DMS 273 treated with DMSO at 0.1 percent for 48 hours (cell line): Measurements from ENCODE around the gene RPS6KA5.
"Not testable (repeated sequence)": the region's sequence is repeated elsewhere in the genome, so short reads cannot be mapped to it uniquely, and the experiment has no call there.

ENCODE experiments used
- DNase-seq: peaks from one replicate; lab custom pipeline; 2025; lab: John Stamatoyannopoulos, UW

RPS6KA5 gene

DNA sequence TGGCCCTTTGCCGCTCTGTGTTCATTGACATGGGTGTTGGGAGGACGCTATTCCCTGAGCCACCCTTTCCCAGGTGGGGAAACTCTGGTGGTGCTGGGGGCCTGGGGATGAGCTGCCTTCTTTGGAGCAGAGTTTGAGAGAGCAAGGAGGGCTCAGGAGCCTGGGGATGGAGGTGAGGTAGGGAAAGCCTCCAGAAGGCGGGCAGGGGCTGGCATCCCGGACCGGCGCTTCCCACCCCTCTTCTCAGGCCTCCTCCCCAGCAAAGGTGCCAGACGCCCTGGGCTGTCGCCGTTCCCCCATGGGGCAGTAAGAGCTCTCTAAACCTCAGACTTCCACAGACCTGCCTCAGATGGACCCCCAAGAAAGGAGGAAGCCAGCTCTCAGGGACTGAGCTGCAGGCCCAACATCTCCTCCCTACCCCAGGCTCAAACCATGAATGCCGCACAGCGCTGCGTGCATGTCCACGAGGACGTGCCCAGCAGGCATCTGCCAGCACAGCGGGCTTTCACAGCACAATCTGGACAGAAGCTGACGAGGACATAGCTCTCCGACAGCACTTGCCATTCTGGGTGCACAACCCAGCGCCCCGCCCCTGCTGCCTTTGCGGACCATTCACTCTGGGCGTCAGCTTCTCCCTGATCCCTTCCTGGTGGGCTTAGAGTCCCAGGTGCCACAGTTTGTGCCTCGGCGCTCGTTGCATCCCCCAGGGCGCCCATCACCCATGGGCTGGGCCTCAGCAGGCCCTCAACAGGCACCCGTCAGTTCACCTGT, 229.3 kb downstream of the RPS6KA5 start:
- DNase-seq = no peak

DNA sequence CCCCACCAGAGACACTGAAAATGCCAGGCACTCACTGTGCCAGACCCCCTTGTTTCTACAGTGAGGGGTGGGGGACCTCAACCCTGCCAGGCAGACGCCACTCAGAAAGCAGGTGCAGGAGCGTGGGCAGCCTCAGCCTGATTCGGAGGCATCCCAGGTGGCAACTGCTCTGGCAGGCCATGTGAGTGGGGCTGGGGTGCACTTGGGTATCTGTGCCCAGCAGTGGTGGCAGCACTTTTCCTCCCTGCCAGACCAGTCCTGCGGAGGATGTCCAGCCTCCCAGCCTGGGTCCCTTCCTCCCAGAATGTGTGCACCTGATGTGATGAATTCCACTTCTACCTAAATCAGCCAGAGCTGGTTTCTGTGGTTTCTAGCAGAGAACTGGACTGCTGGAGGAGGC, 230.8 kb downstream of the RPS6KA5 start:
- DNase-seq = no peak

DNA sequence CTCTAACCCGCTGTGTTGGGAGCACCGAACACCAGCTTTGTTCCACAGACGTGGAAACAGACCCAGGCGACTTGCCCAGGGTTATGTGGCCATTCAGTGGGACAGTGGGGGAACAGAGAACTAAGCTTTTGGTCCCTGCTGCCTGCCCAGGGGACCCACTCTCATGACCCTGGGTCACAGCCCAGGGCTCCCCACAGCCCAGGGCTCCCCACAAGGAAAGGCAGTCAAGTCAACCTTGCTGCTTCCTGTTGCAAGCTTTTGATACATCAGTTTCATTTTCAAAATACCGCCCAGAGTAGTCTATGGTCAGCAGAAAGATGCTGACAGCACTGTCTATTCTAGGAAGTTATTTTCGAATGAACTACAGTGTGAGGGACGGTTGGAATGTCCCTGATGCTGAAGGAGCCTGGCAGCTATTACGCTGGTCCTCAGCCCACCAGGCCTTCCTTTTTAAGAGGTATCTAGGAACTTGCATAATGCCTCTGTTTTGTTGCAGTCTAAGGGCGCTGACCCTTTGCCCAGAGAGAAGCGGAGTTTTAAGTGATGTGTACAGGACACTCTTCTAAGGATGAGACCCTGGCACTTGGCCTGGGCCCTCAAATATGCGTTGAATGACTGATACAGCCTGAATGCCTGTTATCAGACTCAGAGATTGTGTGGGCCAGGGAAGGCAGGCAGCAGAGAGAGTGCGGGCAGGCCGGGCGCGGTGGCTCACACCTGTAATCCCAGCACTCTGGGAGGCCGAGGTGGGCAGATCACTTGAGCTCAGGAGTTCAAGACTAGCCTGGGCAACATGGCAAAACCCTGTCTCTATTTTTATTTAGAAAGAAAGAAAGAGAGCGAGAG, 231.6 kb downstream of the RPS6KA5 start:
- DNase-seq = no peak

DNA sequence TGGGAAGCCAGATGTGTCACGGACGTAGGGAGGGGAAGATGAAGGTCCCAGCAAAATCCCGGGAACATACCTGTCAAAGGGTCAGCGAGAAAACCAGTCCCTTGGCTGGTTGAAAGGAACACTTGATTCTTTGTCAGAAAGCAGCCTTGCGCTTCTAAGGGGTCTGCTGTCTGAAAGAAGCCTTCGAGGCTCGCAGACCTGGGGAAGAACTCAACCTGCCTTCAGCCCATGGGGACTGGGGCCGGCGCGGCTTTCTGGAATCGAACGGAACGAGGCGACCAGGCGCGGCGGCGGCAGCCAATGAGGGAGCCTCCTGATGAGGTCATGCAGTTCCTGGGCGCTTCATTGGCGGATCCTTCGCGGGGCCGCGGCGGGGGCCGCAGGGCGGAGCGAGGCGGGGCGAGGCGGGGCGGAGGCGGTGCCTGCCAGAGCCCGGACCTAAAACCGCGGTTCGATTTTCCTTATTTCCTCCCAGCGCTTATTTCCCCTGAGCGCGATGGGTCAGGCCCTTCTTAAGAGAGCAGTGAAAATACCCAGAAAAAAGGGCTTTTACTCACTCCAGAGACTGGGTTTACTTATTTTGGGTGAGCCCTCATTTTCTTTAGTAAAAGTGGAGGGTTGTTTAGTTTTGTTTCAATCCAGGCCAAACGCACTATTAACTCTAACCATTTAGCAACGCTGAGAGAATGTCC, 232.4 kb downstream of the RPS6KA5 start:
- peak; percentile 71 for DNase-seq

DNA sequence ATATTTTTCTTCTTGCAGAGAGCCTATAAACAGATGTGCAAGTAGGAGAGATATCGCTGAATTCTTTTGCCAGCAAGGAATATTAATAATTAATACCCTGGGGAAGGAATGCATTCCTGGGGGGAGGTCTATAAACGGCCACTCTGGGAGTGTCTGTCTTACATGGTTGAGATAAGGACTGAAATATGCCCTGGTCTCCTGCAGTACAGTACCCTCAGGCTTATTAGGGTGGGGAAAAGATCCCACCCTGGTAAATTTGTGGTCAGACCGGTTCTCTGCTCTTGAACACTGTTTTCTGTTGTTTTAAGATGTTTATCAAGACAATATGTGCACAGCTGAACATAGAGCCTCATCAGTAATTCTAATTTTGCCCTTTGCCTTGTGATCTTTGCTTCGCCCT, 236.9 kb downstream of the RPS6KA5 start:
- not testable (repeated sequence) for DNase-seq

DNA sequence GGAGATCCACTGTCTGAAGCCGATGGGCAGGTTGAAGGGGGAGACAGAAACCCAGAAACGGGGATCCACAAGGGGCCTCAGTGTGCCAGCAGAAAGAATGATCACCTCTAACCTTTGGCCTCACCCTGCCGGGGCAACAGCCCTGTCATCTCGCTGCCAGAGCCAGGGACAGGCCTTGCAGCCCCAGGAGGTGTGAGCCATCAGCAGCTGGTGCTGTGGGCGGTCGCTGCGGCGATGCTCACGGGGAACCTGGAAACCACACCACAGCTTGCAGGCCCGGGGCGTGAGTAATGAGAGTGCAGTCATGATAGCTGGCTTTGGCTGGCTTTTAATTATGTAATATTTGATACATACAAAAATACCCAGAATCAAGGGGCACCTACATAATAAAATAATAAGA, 239.5 kb downstream of the RPS6KA5 start:
- peak; percentile 49 for DNase-seq

DNA sequence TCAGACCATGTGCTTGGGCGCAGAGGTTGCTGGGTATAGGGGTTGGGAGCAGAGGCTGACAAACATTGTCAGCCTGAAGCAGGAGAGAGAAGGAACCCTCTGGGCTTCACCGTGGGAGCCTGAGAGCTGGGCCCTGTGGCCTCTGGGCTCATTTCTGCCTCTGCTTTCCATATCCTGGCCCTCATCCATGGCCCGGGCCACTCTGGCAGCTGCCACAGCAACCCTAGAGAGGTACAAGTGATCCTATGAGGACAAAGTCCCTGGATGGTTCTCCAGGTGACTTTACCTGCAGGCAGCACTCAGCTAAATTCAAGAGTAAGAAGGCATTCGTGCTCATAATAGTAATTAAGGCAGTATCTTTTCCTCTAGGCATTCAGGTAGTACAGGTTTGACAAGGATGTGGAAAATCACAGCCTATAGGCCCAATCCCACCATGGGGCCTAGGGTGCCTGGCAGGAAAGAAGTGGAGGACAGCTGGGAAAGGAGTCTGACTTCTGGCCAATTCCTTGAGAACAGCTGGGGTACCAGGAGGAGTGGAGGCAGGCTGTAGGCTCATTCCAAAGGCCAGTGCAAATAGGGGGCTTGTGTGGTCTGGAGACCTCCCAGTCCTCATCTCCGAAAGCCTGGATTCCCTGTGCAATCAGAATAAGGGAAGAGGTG, 240.6 kb downstream of the RPS6KA5 start:
- DNase-seq = peak; percentile 51

DNA sequence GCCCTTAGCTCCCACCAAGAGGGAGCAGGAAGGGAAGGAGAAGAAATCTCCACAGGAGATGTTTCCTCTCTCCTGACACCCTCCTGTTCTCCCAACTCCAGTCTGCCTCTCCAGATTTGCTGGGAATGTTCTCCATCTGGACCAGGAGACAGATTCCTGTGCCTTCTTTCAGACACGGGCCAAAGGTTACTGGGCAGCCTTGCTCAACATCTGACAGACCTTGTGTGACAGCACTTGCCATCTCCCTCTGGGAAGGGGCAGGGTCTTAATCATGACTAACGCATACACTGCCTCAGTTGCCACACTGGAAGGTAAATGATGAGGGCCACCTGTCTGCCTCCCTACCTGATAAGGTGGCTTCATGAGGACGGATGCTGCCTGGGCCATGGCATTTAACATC, 241.7 kb downstream of the RPS6KA5 start:
- DNase-seq = no peak

DNA sequence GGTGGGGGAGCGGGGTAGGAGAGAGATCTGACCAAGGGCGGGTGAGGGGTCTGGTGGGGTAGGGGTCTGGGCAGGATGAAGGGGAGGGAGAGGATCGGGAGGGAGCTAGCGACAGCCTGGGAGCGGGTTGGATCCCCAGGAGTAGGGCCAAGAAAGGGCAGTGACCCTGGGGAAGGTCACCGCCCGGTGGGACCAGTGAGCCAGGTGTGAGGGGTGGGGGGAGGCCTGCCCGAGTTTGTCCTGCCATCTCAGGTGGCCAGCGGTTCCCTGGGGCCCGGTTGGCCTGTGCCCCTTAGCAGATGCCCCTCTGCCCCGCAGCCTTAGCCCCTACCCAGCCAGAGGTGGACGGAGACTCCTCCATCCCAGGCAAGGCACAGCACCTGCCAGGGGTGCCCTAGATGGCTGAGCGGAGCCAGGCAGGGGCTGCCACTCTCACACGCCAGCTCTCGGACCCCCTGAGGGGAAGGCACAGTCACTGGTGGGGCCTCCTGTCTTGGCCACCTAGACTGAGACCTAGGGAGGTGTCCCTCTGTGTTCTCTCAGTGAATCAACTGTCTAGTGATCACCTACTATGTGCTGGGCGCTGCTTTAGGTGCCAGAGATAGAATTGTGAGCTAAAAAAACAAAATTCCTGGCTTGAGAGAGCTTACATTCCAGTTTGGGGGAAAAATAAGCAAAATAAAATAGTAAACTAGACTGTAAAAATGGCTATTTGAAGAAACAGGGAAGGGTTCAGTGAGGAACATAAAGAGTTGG, 243.6 kb downstream of the RPS6KA5 start:
- no peak for DNase-seq

DNA sequence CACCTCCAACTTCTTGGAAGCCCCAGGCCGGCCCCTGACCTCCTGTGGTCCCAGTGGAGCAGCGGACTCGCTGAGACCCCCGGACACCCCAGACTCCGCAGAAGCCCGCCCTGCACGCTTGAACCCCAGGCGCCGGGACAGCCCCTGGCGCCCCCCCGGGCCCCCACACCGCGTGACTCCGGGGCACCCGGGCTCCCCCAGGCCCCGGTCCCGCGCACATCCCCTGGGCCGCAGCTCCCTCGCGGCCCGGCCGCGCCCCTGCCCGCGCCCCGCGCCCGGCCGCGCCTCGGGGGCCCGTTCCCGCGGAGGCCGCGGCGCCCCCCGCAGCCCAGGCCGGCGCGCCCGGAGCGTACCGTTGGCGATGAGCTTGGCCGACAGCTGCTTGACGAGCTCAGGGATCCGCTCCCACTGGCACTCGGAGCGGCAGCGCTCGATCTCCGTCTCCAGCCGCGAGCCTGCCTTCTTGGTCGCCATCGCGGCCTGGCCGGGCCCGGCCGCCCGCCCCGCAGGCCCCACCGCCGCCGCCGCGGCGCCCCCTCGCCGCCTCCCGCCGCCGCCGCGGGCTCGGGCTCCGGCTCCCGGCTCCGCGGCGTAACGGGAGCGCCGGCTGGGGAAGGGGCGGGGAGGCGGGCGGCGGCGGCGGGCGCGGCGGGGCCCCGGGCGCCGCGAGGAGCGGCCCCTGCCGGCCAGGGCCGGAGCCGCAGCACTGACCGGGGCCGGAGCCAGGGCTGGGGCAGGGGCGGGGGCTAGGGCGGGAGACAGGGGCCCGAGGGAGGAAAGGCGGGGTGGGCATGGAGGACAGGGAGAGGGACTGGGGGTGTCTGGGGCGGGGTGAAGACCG, 244.4 kb downstream of the RPS6KA5 start, which contains the start of gene TTC7B:
TSS of gene TTC7B (minus strand) at position 609 of the 841 bp plus-strand sequence. CDS start at position 474, 135 bp downstream.
- no peak for DNase-seq

DNA sequence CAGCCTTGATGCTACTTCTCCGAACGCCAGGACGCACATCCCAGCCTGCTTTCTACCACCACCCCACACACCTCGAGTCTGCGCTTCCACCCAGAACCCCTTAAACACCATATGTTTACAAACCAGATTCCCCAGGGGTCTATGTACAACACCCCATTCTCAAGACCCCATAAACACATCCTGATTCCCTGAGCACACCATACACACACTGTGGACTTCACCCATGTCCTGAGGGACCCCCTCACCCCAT, 244.9 kb downstream of the RPS6KA5 start:
- DNase-seq = no peak

DNA sequence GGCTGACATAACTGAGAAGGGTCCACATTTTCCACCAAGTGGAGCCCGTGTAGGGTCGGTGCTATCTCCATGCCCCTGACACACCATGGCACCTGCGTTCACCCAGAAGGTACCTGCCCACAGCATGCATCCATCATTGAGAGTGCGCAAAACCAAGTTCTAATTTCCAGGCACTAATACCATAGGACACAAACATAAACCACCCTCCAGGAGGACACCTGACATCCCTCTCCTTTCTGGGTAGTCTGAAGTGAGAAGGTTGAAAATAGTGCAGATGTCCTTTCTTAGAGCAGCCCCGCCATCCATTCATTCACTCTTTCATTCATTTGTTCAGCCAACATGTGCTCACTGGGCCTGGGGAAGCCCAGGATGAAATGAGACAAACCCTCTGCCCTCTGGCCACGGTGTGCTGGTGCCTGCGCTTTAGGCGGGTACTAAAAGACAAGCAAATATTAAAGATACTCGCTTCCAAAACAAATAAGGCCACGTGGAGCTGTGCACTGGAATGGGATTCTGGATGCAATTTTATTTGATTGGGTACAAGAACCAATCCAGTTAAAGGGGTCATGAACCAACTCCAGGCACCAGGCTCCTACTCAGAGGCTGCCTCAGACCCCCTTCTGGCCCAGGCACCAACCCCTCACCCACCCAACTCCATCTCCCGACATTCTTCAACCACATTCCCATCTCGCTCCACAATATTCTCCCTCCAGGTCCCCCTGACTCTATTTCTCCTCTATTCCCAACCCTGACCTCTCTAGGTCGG, 245.5 kb downstream of the RPS6KA5 start:
- no peak for DNase-seq

DNA sequence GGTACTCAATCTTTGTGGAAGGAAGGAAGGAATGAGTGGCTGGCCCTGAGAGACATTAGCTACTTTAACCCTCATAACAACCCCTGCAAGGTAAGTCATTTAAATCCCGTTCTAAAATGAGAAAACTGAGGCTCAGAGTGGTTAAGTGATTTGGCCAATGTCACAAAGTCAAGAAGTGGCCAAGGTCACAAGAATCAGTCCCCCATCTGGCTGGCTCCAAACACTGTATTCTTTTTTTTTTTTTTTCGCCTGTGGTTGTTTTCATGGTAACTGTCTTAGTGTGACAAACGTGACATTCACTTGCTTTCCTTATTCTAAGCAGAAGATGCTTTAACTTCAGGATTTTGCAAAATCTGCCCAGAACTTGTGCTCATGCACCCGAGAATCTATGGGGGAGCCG, 247.0 kb downstream of the RPS6KA5 start:
- no peak for DNase-seq

DNA sequence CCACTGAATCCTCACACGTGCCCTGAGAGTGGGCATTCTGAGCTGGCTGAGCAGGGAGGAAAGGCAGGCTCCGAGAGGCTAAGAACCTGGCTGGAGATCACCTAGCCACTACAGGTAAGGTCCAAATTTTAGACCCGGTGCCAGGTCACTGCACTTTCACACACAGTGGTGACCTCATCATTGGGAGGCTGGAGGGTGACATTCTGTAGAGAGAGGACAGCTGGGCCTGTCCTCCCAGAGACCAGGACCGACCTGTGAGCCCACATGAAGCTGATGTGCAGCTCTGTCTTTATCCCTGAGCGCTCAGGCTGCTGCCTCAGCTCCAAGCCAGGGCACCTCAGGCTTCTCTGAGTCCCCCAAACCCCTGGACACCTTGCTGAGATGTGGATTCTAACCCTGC, 248.3 kb downstream of the RPS6KA5 start:
- no peak for DNase-seq

DNA sequence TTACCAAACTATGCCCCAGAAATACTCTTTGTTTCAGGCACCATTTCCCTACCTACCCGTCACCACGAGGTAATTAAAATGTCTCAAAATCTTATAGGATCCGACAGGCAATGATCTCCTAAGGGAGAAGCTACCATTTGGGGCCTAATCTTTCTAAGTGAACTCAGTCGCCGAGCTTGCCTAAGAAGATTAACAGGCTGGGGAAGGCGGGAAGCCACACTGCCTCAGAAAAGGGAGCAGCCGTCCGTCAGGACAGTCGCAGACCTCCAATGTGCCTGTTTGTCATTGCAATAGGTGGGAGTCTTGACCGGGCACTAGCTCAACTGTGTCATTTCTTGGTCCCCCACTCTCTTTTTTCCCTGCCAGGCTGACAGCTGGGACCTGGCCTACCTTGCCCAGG, 248.8 kb downstream of the RPS6KA5 start:
- no peak for DNase-seq

DNA sequence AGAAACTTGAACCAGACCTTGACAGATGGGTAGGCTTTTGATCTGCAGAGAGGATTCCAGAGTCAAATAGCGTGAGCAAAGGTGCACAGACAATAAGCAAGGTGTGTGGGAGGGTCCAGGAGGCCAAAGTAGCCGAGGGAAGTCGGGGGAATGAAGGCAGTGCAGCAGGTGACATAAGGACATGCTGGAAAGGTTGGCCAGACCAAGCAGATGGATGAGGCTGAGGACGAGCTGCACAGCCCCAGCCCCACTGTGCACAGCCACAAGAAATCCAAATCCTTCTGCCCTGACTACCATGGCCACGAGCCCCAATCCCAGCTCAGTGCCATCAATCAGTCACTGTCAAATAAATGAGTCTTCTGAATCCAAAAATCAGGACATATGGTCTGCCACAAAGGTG, 249.6 kb downstream of the RPS6KA5 start:
- peak; percentile 84 for DNase-seq

DNA sequence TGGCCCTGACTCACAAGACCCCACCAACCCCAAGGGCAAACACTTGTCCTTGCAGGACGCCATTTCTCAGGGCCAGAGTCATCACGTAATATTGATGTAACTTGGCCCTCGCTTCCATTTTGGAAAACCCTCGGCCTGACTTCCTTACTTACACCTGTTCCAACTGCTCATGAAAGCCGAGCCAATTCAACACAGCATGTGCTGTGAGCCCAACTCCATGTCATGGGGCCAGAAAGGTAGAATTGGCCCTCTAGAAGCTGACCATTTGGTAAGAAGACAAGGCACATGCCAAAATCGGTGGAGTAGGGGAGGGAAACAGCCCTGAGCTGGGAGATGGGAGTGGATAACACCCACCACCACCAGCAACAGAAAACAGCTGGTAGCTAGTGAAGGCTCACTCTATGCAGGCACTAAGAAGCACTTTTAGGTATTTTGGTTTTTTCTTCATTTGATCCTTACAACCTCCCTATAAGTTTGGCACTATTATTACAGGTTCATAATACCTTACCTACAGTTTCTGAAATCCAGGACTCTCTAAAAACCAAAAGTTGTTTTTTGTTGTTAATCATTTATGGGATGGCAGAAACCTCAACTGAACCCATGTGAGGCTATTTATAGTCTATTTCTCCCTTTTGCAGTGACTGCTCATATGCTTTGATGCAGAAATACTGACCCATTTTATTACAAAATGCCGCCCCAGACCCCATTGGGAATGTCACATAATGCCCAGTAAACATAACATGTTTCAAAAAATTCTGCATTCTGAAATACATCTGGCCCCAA, 250.7 kb downstream of the RPS6KA5 start:
- DNase-seq = no peak

DNA sequence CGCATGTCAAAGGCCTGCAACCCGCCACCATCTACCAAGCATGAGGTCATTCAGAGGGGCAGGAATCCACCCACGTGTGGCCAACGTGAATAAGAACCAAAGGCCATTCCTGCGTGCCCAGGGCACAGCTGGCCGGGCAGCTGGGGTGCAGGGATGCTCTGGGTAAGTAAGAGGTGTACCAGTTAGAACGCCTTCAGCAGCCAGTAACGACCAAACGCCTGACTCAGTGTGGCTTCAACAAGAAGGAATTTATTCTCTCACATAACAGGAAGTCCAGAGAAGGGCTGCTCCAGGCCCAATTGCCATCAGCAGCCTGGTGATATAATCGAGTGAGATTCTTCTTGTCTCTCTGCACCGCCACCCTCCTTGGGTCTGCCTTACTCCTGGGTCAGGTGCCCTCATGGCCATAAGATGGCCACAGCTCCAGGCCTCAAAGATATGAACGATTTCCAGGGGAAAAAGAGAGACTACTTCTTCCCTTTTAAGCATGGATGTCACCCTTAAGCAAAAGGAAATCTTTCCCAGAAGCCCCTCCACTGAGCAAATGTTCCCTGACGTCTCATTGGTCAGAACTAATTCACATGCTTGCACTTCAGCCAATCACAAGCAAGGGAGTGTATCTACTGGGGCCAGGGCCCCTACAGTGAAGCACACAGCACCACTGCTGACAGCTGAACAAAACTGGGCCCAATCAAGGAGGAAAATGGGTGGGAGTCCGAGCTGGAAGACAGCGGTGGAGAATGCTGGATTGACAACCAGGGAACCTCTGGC, 251.5 kb downstream of the RPS6KA5 start:
- DNase-seq = no peak
